H9 (cell line): ENCODE measurements around the gene DEFB125. TPM values are rescaled to one million over a fixed set of nuclear protein-coding genes. Genes with fewer than 3 reads are reported as not detected.

Experiments used
- DNase-seq: peaks from one replicate; pipeline ENCODE4 v3.0.0-alpha.2; 2017
- H2AFZ ChIP-seq: one replicate; pipeline ENCODE4 v1.6.1; 2013; ENCODE audit warnings: mild to moderate bottlenecking, low read length, control low read depth, moderate library complexity
- H2AK5ac ChIP-seq: 2 replicates; pipeline ENCODE4 v1.6.1; 2013; ENCODE audit warnings: low read length, control low read depth, mixed read lengths; ENCODE audit not compliant: insufficient read length
- H2BK120ac ChIP-seq: one replicate; pipeline ENCODE4 v1.6.1; 2013; ENCODE audit warnings: low read depth, mild to moderate bottlenecking, low read length, control low read depth, inconsistent platforms; ENCODE audit not compliant: poor library complexity, severe bottlenecking
- H2BK12ac ChIP-seq: 2 replicates; pipeline ENCODE4 v1.6.1; 2013; ENCODE audit warnings: low read length, control low read depth, mixed read lengths, low read depth; ENCODE audit not compliant: insufficient read length
- H2BK15ac ChIP-seq: 2 replicates; pipeline ENCODE4 v1.6.1; 2013; ENCODE audit warnings: low read depth, low read length, control low read depth
- H2BK20ac ChIP-seq: one replicate; pipeline ENCODE4 v1.6.1; 2013; ENCODE audit warnings: low read depth, mild to moderate bottlenecking, low read length, control low read depth, inconsistent platforms; ENCODE audit not compliant: poor library complexity, severe bottlenecking
- H2BK5ac ChIP-seq: 2 replicates; pipeline ENCODE4 v1.6.1; 2013; ENCODE audit warnings: low read length, control low read depth, mixed read lengths; ENCODE audit not compliant: insufficient read length
- H3K14ac ChIP-seq: 2 replicates; pipeline ENCODE4 v1.6.1; 2013; ENCODE audit warnings: low read length, control low read depth; ENCODE audit not compliant: insufficient read depth
- H3K18ac ChIP-seq: 2 replicates; pipeline ENCODE4 v1.6.1; 2013; ENCODE audit warnings: low read depth, mild to moderate bottlenecking, mixed read lengths, low read length, control low read depth; ENCODE audit not compliant: insufficient read length
- H3K23ac ChIP-seq: 2 replicates; pipeline ENCODE4 v1.6.1; 2013; ENCODE audit warnings: low read length, control low read depth, mixed read lengths, low read depth; ENCODE audit not compliant: insufficient read length
- H3K23me2 ChIP-seq: 2 replicates; pipeline ENCODE4 v1.6.1; 2013; ENCODE audit warnings: low read depth, mild to moderate bottlenecking, mixed read lengths, low read length, control low read depth; ENCODE audit not compliant: insufficient read length, poor library complexity, severe bottlenecking
- H3K27ac ChIP-seq: 2 replicates; pipeline ENCODE4 v1.5.1; 2013; ENCODE audit warnings: low read length, control low read depth, mixed read lengths, low read depth; ENCODE audit not compliant: insufficient read length
- H3K27me3 ChIP-seq: 2 replicates; pipeline ENCODE4 v1.6.1; 2013; ENCODE audit warnings: low read length, control low read depth, inconsistent platforms; ENCODE audit not compliant: insufficient read depth
- H3K4ac ChIP-seq: 2 replicates; pipeline ENCODE4 v1.6.1; 2013; ENCODE audit warnings: low read depth, mild to moderate bottlenecking, control low read depth, inconsistent platforms, low read length, moderate library complexity
- H3K4me1 ChIP-seq: 2 replicates; pipeline ENCODE4 v1.6.1; 2013; ENCODE audit warnings: low read length, control low read depth, inconsistent platforms; ENCODE audit not compliant: insufficient read depth
- H3K4me2 ChIP-seq: 2 replicates; pipeline ENCODE4 v1.6.1; 2013; ENCODE audit warnings: low read length, control low read depth, mixed read lengths; ENCODE audit not compliant: insufficient read length, insufficient read depth
- H3K56ac ChIP-seq: 2 replicates; pipeline ENCODE4 v1.6.1; 2013; ENCODE audit warnings: low read depth, mild to moderate bottlenecking, mixed read lengths, low read length, control low read depth; ENCODE audit not compliant: insufficient read length
- H3K79me1 ChIP-seq: 2 replicates; pipeline ENCODE4 v1.6.1; 2013; ENCODE audit warnings: low read depth, mild to moderate bottlenecking, moderate library complexity, low read length, control low read depth, inconsistent platforms; ENCODE audit not compliant: insufficient read depth, poor library complexity, severe bottlenecking
- H3K79me2 ChIP-seq: 2 replicates; pipeline ENCODE4 v1.6.1; 2013; ENCODE audit warnings: low read length, control low read depth, inconsistent platforms; ENCODE audit not compliant: insufficient read depth
- H3K9ac ChIP-seq: 2 replicates; pipeline ENCODE4 v1.6.1; 2013; ENCODE audit warnings: low read length, control low read depth, mixed read lengths; ENCODE audit not compliant: insufficient read length; ENCODE audit errors: extremely low read depth
- H3K9me3 ChIP-seq: one replicate; pipeline ENCODE4 v1.6.1; 2013; ENCODE audit warnings: low read depth, low read length, inconsistent platforms; ENCODE audit not compliant: control insufficient read depth
- H3T11ph ChIP-seq: one replicate; pipeline ENCODE4 v1.6.1; 2013; ENCODE audit warnings: mild to moderate bottlenecking, low read length, control low read depth, inconsistent platforms
- H4K20me1 ChIP-seq: one replicate; pipeline ENCODE4 v1.6.1; 2013; ENCODE audit not compliant: control insufficient read depth, insufficient read length, insufficient read depth
- H4K5ac ChIP-seq: 2 replicates; pipeline ENCODE4 v1.6.1; 2013; ENCODE audit warnings: low read depth, mild to moderate bottlenecking, mixed read lengths, low read length, control low read depth; ENCODE audit not compliant: insufficient read length
- H4K8ac ChIP-seq: replicated peaks from 2 replicates; pipeline ENCODE4 v1.6.1; 2013; ENCODE audit warnings: low read length, control low read depth, mixed read lengths, low read depth; ENCODE audit not compliant: insufficient read length
- H4K91ac ChIP-seq: 2 replicates; pipeline ENCODE4 v1.6.1; 2013; ENCODE audit warnings: low read depth, mild to moderate bottlenecking, moderate library complexity, mixed read lengths, low read length, control low read depth; ENCODE audit not compliant: insufficient read length
- H3K27ac Mint-ChIP-seq, 3 experiments: 2 replicates in 2 of 3; 3 replicates in 1 of 3; pipeline ENCODE4 v1.8.0; 2020 to 2021; ENCODE audit warnings: mixed read lengths in 3 of 3, mild to moderate bottlenecking in 1 of 3, moderate library complexity in 1 of 3
- H3K27me3 Mint-ChIP-seq: 2 replicates; pipeline ENCODE4 v1.8.0; 2021; ENCODE audit warnings: low read depth, mild to moderate bottlenecking, moderate library complexity, mixed read lengths
- H3K36me3 Mint-ChIP-seq, 3 experiments: 2 replicates in 2 of 3; 3 replicates in 1 of 3; pipeline ENCODE4 v1.8.0; 2020 to 2021; ENCODE audit warnings: low read depth in 3 of 3, mixed read lengths in 3 of 3; ENCODE audit not compliant: insufficient read depth in 1 of 3
- H3K4me1 Mint-ChIP-seq, 2 experiments: 2 replicates each; pipeline ENCODE4 v1.8.0; 2020; ENCODE audit warnings: mixed read lengths in 2 of 2
- H3K4me3 Mint-ChIP-seq, 2 experiments: 2 replicates in 1 of 2; 3 replicates in 1 of 2; pipeline ENCODE4 v1.8.0; 2020 to 2021; ENCODE audit warnings: mild to moderate bottlenecking in 2 of 2, mixed read lengths in 2 of 2, moderate library complexity in 1 of 2
- H3K9me3 Mint-ChIP-seq, 2 experiments: 2 replicates in 1 of 2; 3 replicates in 1 of 2; pipeline ENCODE4 v1.8.0; 2020; ENCODE audit warnings: mild to moderate bottlenecking in 2 of 2, mixed read lengths in 2 of 2, moderate library complexity in 1 of 2
- CTCF ChIP-seq: fragments of 200-600 bp; sonication (generic); conservative IDR thresholded peaks from 3 replicates; pipeline ENCODE4 v1.8.0; 2021; ENCODE audit warnings: antibody characterized with exemption, mild to moderate bottlenecking
- WGBS: extraction: QIAGEN DNeasy Blood & Tissue Kit; methylation state at CpG from one replicate; pipeline ENCODE4 v1.1.7; 2013; ENCODE audit warnings: missing lambda C conversion rate, low lambda C conversion rate, mixed read lengths; ENCODE audit not compliant: insufficient read length; ENCODE audit errors: extremely low coverage; 5-methylcytosine and 5-hydroxymethylcytosine counted together
- total RNA-seq: library from RNA; stranded (reverse); gene quantifications from 2 replicates; pipeline ENCODE4 v1.2.1, GENCODE V29; 2021

DEFB125 gene
- total RNA-seq, 1 experiment from 2014 or later, result not detected

- Histone ChIP-seq H2BK20ac (no peak overlapping the region), H3K27ac (no peak overlapping the region), H3K4me1 (no peaks in the 10 kb centered on the region), H2BK5ac (no peak overlapping the region), H3K23me2 (no peaks in the 10 kb centered on the region), H4K20me1 (no peaks in the 10 kb centered on the region), H4K8ac (no peak overlapping the region), H3K79me1 (no peaks in the 10 kb centered on the region), H3K56ac (no peak overlapping the region), H3K9ac (no peak overlapping the region), H3K9me3 (peaks cover 52% of the 10 kb centered on the region), H3K27me3 (no peaks in the 10 kb centered on the region), H3K4ac (no peak overlapping the region), H3T11ph (no peak overlapping the region), H3K14ac (no peak overlapping the region), H2AK5ac (no peak overlapping the region), H3K18ac (no peak overlapping the region), H2BK15ac (no peak overlapping the region), H3K4me2 (no peak overlapping the region), H3K79me2 (no peaks in the 10 kb centered on the region), H4K5ac (no peak overlapping the region), H2BK120ac (no peak overlapping the region), H2BK12ac (no peak overlapping the region), H2AFZ (no peak overlapping the region), H4K91ac (no peak overlapping the region), H3K23ac (no peak overlapping the region)
- TF ChIP-seq CTCF, result no peak
- no peak overlapping the region; a peak in 1 of 5 replicates for H3K4me3 Mint-ChIP-seq
- DNase-seq, result no peak
- no peak overlapping the region for H3K27ac Mint-ChIP-seq
- H3K27me3 Mint-ChIP-seq, result peaks cover 49% of the 10 kb centered on the region
- H3K36me3 Mint-ChIP-seq, result no peaks in the 10 kb centered on the region
- H3K4me1 Mint-ChIP-seq, result peaks cover 0 to 10% of the 10 kb centered on the region in 2 experiments; a peak in 2 of 4 replicates
- no CpG with 5 or more reads among the region's 2 CpGs for WGBS
- peaks cover 0 to 74% of the 10 kb centered on the region in 2 experiments; a peak in 2 of 5 replicates for H3K9me3 Mint-ChIP-seq
Observed at GRCh38 chr20:145877-146276, 58.4 kb downstream of the DEFB125 start.

Other genes starting within 250 kb of the DEFB125 start
- gene DEFB126, start 54.9 kb downstream of the DEFB125 start, total RNA-seq, result not detected in 2 replicates
- not detected in 2 replicates for gene DEFB127, start 69.8 kb downstream of the DEFB125 start, total RNA-seq
- not detected in 2 replicates for gene DEFB128, start 102.0 kb downstream of the DEFB125 start, total RNA-seq
- not detected in 2 replicates for gene DEFB129, start 139.6 kb downstream of the DEFB125 start, total RNA-seq
- gene DEFB132, start 170.1 kb downstream of the DEFB125 start, total RNA-seq, result not detected in 2 replicates
- gene C20orf96, start 203.1 kb downstream of the DEFB125 start, total RNA-seq, result 13.8 and 14.5 TPM in 2 replicates
- gene ZCCHC3, start 209.9 kb downstream of the DEFB125 start, total RNA-seq, result 41.3 and 43.3 TPM in 2 replicates
- 54.4 and 55.1 TPM in 2 replicates for gene SOX12, start 237.9 kb downstream of the DEFB125 start, total RNA-seq